Spleen (tissue), 7 donors: ENCODE data around the gene SETBP1.

ENCODE experiments used
- POLR2A ChIP-seq, 3 donors: fragments of 450-650 bp; IDR thresholded peaks; one replicate each; pipeline ENCODE4 v1.5.1; 2017; ENCODE audit warnings: antibody characterized with exemption in 3 of 3, mild to moderate bottlenecking in 1 of 3
- TF ChIP-seq, protein P1 (sequence below), 11 experiments: fragments of 200-600 bp in 7 of 11; fragments of 450-650 bp in 4 of 11; sonication (generic) in 4 of 11; IDR thresholded peaks in 8 of 11; conservative IDR thresholded peaks in 3 of 11; 1 replicate in 7 of 11; 2 replicates in 4 of 11; pipeline versions ENCODE4 v1.4.0 to v1.8.0; 2016 to 2021; ENCODE audit warnings: antibody characterized with exemption in 11 of 11, inconsistent platforms in 4 of 11, mild to moderate bottlenecking in 1 of 11
- donor health status: DM: no; HTN: no; CAD: no; lungs with moderate emphysema.
- donor health status: DM: no; HTN: no; CAD: no.
- donor health status: DM: no; HTN: no; CAD: no.

DNA sequence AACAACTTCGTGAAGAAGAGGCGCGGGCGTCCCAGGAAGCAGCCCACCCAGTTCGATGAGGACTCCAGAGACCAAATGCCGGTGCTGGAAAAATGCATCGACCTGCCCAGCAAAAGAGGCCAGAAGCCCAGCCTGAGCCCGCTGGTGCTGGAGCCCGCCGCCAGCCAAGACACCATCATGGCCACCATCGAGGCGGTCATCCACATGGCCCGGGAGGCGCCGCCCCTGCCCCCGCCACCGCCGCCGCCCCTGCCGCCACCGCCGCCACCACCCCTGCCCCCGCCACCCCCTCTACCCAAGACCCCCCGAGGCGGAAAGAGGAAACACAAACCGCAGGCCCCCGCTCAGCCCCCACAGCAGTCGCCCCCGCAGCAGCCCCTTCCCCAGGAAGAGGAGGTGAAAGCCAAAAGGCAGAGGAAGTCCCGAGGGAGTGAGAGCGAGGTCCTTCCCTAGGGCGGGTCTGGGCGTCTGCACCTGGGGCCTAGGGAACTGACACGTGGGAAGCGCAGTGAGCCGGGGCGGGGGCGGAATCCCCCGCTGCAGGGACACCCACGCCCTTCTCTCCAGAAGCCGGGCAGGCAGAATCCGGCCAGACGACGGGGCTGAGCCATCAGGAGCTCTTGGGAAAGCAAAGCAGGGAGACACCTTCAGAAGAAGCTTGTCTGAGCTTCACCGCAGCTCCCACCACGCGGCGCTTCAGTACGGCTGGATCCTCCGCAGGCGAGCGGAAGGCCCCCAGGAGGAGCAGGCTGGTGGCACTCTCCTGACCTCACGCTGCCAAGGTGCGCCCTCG is 382.8 kb downstream of the SETBP1 start:
- TF ChIP-seq, protein P1, sequence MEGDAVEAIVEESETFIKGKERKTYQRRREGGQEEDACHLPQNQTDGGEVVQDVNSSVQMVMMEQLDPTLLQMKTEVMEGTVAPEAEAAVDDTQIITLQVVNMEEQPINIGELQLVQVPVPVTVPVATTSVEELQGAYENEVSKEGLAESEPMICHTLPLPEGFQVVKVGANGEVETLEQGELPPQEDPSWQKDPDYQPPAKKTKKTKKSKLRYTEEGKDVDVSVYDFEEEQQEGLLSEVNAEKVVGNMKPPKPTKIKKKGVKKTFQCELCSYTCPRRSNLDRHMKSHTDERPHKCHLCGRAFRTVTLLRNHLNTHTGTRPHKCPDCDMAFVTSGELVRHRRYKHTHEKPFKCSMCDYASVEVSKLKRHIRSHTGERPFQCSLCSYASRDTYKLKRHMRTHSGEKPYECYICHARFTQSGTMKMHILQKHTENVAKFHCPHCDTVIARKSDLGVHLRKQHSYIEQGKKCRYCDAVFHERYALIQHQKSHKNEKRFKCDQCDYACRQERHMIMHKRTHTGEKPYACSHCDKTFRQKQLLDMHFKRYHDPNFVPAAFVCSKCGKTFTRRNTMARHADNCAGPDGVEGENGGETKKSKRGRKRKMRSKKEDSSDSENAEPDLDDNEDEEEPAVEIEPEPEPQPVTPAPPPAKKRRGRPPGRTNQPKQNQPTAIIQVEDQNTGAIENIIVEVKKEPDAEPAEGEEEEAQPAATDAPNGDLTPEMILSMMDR (IDR thresholded peaks at IDR 0.05 in 8 of 11, conservative IDR thresholded peaks at IDR 0.05 in 3 of 11) = no peak
- no peak for TF ChIP-seq POLR2A (IDR thresholded peaks at IDR 0.05)
